Measurements from ENCODE around the gene FUCA1. TPM values are rescaled to one million over a fixed set of nuclear protein-coding genes. Genes with fewer than 3 reads are reported as not detected.

FUCA1 gene
- total RNA-seq, 4 donors from 2014 or later = 8.1 to 15.4 (median 12.4) TPM

DNA sequence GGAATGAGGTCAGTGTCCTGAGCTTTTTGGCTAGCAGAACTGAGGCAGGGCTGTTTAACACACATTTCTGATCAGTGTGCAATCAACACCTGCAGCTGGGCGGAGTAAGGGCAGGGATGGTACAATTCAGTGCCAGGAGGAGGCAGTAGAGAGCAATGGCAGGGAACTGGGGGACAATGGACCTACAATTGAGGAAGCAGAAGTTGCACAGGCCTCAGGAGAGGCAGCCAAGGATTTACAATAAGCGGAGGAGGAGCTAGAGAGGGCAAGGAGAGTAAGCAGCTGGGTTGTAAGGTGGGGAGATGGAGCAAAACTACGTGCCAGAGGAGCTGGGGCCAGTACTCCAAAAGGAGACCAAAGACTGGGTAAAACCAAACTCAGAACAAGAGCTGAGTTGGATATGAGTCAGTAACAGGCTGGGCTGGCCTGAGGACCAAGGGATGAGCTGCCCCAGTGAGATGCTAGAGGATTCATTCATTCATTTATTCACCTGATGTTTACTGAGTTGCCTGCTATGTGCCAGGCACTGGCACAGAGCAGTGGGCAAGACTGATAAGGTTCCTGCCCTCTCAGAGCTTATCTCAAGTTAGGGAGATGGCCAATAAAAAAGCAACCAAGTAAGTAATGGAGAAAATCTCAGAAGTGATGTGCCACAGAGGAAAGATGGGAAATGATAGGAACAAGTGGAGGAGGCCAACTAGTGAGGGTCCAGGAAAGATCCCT, 57.1 kb downstream of the FUCA1 start:
- H3K9me3 ChIP-seq = no peaks in the 10 kb centered on the region
- TF ChIP-seq POLR2A (IDR thresholded peaks at IDR 0.05) = no peak
- TF ChIP-seq, protein P1, sequence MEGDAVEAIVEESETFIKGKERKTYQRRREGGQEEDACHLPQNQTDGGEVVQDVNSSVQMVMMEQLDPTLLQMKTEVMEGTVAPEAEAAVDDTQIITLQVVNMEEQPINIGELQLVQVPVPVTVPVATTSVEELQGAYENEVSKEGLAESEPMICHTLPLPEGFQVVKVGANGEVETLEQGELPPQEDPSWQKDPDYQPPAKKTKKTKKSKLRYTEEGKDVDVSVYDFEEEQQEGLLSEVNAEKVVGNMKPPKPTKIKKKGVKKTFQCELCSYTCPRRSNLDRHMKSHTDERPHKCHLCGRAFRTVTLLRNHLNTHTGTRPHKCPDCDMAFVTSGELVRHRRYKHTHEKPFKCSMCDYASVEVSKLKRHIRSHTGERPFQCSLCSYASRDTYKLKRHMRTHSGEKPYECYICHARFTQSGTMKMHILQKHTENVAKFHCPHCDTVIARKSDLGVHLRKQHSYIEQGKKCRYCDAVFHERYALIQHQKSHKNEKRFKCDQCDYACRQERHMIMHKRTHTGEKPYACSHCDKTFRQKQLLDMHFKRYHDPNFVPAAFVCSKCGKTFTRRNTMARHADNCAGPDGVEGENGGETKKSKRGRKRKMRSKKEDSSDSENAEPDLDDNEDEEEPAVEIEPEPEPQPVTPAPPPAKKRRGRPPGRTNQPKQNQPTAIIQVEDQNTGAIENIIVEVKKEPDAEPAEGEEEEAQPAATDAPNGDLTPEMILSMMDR (IDR thresholded peaks at IDR 0.05 in 4 of 5, conservative IDR thresholded peaks at IDR 0.05 in 1 of 5) = peak; percentile 32 to 57 (median 49)
- ATAC-seq (peak; percentile 3 to 43), DNase-seq (no peak)
- peaks cover 0 to 56% of the 10 kb centered on the region in 2 donors for H3K36me3 ChIP-seq
- peaks cover 3 to 8% of the 10 kb centered on the region in 2 donors for H3K4me1 ChIP-seq
- H3K27me3 ChIP-seq = no peaks in the 10 kb centered on the region
- peak overlapping the region in 1 of 4 donors; percentile 53 for H3K27ac ChIP-seq
- intact Hi-C loops (cut with DNase I; ENCODE audit: low total_unique reads) (no loop called here), in situ Hi-C loops (cut with MboI; ENCODE audit: low sequenced_read_pairs in 4 of 4) (loop anchor here in 2 of 4 donors (5.0 to 10.0 kb wide), 2 partner anchors 51 to 54 kb away; partner anchors contain the start of gene FUCA1 (in 1 of the 2))
- no peak overlapping the region for H3K4me3 ChIP-seq

DNA sequence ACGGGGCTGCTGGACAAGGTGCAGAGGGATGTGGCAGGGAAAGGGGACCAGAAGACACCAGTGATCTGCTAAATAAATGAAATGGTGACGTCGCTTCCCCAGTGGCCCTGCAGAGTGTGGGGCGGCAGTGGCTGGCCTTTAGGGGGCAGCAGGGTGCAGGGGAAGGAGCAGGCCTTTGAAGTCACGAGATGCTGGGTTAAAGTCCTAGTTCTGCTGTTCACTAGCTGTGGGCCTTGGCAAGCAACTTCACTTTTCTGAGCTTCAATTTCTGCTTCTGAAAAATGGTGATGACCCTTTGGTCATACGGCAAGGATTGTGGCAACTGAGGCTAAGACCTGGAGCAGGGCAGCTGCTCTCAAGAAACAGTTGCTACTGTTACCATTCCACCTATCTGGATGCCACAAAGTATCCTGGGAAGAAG, 58.3 kb downstream of the FUCA1 start:
- intact Hi-C loops (cut with DNase I; ENCODE audit: low total_unique reads) (loop anchor here (1.0 to 2.0 kb wide), 2 partner anchors 45 to 59 kb away; partner anchors contain the start of gene FUCA1), in situ Hi-C loops (cut with MboI; ENCODE audit: low sequenced_read_pairs in 4 of 4) (loop anchor here in 3 of 4 donors (5.0 to 10.0 kb wide), 3 partner anchors 48 to 55 kb away; partner anchors contain the start of gene FUCA1 (in 1 of the 3))
- Histone ChIP-seq H3K4me3 (no peak overlapping the region), H3K27me3 (no peaks in the 10 kb centered on the region), H3K36me3 (peaks cover 0 to 44% of the 10 kb centered on the region in 2 donors), H3K4me1 (peaks cover 0 to 6% of the 10 kb centered on the region in 2 donors), H3K27ac (peak overlapping the region in 3 of 4 donors; percentile 39 to 53 (median 52)), H3K9me3 (no peaks in the 10 kb centered on the region)
- ATAC-seq (peak; percentile 90 to 91), DNase-seq (peak; percentile 61 to 76)
- TF ChIP-seq POLR2A (IDR thresholded peaks at IDR 0.05) = no peak
- TF ChIP-seq, protein P1 (IDR thresholded peaks at IDR 0.05 in 4 of 5, conservative IDR thresholded peaks at IDR 0.05 in 1 of 5) = peak; percentile 64 to 90 (median 85)

DNA sequence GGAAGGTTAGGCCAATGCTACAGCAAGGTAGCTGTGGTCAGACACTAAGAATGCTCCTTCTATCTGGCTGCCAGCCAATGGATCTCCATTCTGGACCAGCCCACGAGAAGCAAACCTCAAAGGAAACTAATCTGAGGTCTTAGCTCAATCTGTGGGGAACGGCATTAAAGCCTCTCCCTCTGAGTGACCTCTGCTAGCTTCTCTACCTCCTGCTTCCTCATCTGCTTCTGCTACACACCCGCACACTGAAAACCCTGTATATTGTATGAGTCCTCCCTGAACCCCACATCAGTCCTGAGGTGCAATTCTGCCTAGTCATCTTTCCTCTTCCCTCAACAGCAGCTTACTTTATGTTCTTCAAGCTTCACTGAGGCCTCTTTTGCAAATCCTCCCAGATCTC, 60.6 kb downstream of the FUCA1 start:
- no peak overlapping the region for H3K4me3 ChIP-seq
- peaks cover 0 to 26% of the 10 kb centered on the region in 2 donors for H3K36me3 ChIP-seq
- DNase-seq (no peak), ATAC-seq (no peak)
- intact Hi-C loops (cut with DNase I; ENCODE audit: low total_unique reads) = no loop called here
- H3K27me3 ChIP-seq = no peaks in the 10 kb centered on the region
- in situ Hi-C loops (cut with MboI; ENCODE audit: low sequenced_read_pairs in 4 of 4) = loop anchor here in 1 of 4 donors (5.0 kb wide), 1 partner anchor 50 kb away; no protein-coding TSS in a partner anchor
- H3K4me1 ChIP-seq = peaks cover 0 to 6% of the 10 kb centered on the region in 2 donors
- H3K9me3 ChIP-seq = no peaks in the 10 kb centered on the region
- H3K27ac ChIP-seq = no peak overlapping the region
- TF ChIP-seq, protein P1 (IDR thresholded peaks at IDR 0.05 in 4 of 5, conservative IDR thresholded peaks at IDR 0.05 in 1 of 5) = no peak
- no peak for TF ChIP-seq POLR2A (IDR thresholded peaks at IDR 0.05)

DNA sequence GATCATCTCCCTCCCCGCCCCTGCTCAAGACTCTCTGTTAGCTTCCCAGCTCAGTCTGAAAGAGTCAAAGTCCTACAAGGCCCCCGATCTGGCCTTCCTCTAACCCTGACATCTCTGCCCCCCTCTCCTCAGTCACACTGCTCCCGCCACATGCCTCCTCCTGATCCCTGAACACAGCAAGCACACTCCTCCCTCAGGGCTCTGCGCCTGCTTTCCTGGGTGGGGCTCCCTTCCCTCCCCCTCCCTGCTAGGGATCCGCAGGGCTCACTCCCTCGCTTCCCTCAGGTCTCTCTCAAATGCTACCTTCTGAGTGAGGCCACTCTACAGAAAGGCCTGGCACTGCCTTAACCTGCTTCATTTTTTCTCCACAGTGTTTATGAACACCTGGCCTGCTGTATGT, 61.8 kb downstream of the FUCA1 start:
- ATAC-seq (no peak), DNase-seq (no peak)
- H3K27me3 ChIP-seq = no peaks in the 10 kb centered on the region
- peaks cover 0 to 22% of the 10 kb centered on the region in 2 donors for H3K36me3 ChIP-seq
- no peak overlapping the region for H3K4me3 ChIP-seq
- H3K9me3 ChIP-seq = no peaks in the 10 kb centered on the region
- in situ Hi-C loops (cut with MboI; ENCODE audit: low sequenced_read_pairs in 4 of 4) (loop anchor here in 1 of 4 donors (5.0 kb wide), 1 partner anchor 51 kb away; no protein-coding TSS in a partner anchor), intact Hi-C loops (cut with DNase I; ENCODE audit: low total_unique reads) (no loop called here)
- H3K4me1 ChIP-seq = peaks cover 8 to 12% of the 10 kb centered on the region in 2 donors
- TF ChIP-seq, protein P1 (IDR thresholded peaks at IDR 0.05 in 4 of 5, conservative IDR thresholded peaks at IDR 0.05 in 1 of 5) = no peak
- TF ChIP-seq POLR2A (IDR thresholded peaks at IDR 0.05) = no peak
- no peak overlapping the region for H3K27ac ChIP-seq
